KBM-7 (cell line): ENCODE data around the gene OAF.
"Not testable (repeated sequence)": the region's sequence is repeated elsewhere in the genome, so short reads cannot be mapped to it uniquely, and the experiment has no call there.

Experiments
- DNase-seq: peaks from one replicate; pipeline ENCODE4 v3.0.0-alpha.2; 2015
- in situ Hi-C: fragments of 300-500 bp; cut with MboI; formaldehyde crosslinking; loops from 2 replicates; pipeline ENCODE4 v1.14.3; 2020; ENCODE audit warnings: low sequenced_read_pairs, low pct_unique_long_range_greater_than_20kb, mixed read lengths

The OAF gene

DNA sequence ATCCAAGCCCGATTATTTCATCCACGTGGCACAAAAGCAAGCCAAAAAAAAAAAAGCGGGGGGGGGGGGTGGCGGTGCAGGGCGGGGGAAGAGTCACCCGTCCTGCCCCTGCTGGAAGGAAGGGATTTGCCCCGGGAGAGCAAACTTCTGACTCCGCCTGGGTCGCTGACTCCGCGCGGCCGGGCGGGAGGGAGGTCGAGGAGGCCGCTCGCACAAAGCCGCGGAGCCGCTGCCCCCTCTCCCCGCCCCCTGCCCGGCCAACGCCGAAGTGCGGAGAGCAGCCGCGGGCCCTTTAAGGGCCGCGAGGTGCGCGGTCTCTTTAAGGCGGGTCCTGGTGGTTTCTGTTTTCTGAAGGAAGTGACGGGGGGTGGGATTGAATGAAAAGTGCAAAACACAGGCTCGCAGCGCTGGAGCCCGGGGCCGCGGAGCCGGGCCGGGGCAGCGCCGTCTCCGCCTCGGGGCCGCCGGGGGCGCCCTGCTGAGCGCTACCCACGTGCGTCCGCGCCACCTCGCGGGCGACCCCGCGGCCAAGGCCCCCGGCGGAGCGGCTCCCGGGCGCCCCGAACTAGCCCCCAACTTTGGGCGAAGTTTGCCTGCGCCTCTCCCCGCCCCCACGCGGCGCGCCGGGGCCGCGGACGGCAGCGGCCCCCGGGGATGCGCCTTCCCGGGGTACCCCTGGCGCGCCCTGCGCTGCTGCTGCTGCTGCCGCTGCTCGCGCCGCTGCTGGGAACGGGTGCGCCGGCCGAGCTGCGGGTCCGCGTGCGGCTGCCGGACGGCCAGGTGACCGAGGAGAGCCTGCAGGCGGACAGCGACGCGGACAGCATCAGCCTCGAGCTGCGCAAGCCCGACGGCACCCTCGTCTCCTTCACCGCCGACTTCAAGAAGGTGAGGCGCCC lies at the start of gene OAF:
OAF (plus strand) TSS at position 407 of the 896 bp plus-strand sequence; CDS start at position 655, 248 bp downstream.
- peak; percentile 87 for DNase-seq
- in situ Hi-C loops: no loop called here

DNA sequence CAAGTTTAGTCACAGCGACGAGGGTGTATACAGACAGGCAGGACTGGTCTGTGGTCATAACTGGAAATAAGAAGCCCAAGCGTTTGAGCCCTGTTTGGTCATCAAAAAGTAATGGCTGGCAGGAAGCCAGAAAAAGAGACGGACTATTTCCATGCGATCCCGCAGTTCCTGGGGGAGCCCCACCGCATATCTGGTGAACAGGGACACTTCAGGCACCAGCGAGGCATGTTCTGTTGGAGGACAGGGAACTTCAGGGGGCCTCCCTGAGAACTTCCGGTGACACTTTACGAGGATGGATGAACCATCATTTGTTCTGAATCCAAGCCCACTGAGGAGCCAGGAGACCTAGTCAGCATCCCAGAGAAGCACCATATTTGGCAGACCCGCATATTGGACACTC lies 43.2 kb upstream of the OAF start:
- in situ Hi-C loops: no loop called here
- DNase-seq: no peak

DNA sequence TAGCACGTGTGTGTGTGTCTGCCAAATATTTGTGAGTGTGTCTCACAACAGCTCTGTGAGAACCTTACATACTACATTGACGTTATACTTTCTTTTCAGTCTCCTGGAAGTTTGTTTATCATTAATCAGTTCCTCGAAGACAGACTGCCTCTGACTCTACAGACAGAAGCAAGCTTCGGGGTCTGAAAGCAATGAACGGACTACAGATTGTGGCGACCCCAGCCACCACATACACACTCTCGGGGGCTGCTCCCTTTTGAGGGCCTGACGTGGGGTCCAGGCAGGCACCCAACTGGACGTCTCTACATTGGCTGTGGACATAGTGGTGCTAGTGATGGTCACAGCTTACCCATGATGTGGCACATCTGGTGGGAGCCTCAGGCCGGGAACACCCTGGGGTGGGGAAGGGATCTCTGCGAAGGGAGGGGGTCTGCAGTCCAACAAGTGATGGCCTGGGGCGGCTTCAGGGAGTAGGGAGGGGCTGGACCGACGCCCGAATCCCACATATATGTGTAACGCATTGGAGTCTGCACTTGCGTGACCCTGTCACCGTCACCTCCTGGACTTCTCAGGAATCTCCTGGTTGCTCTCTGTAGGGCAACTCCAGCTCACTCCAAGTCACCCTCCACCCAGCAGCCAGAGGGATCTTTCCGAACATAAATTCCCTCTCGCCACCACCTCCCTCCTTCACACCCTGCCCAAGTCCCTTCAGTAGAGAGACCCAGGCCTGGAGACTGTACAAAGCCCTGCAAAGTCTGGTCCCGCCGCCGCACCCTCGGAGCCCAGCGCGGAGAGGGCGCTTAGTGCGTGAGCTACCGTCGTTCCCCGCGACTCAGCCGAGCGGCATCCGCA lies 42.5 kb upstream of the OAF start:
- no peak for DNase-seq
- in situ Hi-C loops: no loop called here

DNA sequence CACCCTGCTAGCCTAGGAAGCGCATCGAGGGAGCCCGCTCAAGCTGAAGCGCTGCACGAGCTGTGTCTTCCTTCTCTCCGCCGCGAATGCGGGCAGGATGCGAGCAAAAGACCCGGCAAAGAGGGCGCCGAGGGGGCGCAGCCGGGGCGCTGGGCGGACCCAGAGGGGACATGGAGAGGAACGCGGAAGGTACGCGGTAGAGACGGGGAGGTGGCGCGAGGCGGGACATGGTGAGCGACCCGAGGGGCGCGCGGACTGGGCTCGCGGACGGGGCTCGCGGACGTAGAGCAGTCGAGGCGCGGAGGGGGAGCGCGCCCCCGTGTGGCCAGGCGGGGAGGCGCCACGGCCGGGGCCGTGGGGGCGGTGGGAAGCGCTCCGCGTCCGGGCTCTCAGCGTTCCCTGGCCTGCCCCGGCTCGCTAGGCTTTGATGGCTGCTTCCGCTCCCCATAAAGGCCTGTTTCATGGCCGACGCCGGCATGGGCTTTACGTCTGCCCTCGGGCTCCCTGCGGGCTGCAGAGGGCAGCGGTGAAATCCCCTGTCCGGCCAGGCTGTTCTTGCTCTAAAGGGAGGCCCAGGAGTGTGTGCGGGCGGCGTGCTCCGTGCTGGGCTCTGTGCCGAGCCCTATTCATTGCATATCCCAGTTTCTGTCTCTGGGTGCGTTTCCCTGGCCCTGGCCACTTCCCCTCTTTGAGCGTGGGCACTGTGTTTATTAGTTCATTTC lies 41.7 kb upstream of the OAF start:
- DNase-seq: peak; percentile 72

DNA sequence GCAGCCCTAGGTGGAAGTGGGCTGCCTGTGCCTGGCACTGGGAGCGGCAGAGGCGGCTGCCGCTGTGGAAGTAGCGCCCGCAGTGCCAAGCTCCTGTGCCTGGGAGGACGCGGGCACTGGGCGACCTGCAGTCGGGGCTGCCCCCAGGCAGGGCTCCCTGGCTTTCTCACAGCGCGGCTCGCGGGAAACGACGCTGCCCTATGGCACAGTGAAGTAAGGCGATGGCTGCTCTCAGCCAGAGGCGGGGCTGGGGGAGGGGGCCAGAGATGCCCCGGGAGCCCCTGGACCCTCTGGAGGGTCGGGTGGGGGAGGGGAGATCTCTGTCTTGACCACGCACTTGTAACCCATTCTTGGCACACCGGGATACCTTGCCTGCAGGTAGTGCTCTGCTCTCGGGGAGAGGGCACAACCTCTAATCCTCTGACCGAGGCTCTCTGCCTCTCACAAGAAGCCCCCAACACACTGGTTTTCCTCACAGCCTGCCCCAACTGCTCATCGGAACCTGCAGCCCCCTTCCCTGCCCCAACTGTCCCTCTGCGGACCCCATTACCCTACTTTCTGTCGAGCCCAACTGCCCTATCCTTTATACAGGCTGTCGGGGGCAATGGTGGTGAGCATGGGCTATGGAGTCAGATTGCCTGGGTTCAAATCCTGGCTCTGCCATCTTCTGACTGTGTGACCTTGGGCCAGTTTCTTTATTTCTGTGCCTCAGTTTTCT lies 40.7 kb upstream of the OAF start:
- no peak for DNase-seq
- in situ Hi-C loops: loop anchor here (10.0 kb wide), 2 partner anchors 55 to 125 kb away; no protein-coding TSS in a partner anchor

More for the DNA sequence above, 41.7 kb upstream of the OAF start:
- in situ Hi-C loops: no loop called here

DNA sequence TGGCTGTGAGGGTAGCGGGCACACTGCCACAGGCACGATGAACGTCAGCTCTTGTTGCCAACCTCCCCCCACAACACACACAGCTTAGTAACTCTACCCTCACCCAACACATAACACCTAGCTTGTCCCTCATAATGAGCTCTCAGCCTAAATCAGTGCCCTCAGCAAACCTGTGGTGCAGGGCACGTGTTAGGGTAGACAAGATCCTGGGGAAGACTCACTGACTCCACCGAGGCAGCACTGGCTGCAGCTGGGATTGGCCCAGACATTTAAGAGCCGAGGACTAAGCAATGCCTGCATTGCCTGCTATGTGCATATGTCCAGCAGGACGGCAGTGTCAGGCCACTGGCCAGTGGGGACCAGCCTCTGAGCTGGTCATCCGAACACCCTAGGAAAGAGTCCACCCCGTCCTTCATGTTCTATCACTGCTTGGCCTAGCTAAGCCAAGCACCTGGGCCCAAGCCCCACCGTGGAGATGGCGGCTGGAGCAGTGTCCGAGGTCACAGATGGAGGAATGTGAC lies 40.0 kb upstream of the OAF start:
- in situ Hi-C loops: loop anchor here (10.0 kb wide), 2 partner anchors 54 to 124 kb away; no protein-coding TSS in a partner anchor
- no peak for DNase-seq

DNA sequence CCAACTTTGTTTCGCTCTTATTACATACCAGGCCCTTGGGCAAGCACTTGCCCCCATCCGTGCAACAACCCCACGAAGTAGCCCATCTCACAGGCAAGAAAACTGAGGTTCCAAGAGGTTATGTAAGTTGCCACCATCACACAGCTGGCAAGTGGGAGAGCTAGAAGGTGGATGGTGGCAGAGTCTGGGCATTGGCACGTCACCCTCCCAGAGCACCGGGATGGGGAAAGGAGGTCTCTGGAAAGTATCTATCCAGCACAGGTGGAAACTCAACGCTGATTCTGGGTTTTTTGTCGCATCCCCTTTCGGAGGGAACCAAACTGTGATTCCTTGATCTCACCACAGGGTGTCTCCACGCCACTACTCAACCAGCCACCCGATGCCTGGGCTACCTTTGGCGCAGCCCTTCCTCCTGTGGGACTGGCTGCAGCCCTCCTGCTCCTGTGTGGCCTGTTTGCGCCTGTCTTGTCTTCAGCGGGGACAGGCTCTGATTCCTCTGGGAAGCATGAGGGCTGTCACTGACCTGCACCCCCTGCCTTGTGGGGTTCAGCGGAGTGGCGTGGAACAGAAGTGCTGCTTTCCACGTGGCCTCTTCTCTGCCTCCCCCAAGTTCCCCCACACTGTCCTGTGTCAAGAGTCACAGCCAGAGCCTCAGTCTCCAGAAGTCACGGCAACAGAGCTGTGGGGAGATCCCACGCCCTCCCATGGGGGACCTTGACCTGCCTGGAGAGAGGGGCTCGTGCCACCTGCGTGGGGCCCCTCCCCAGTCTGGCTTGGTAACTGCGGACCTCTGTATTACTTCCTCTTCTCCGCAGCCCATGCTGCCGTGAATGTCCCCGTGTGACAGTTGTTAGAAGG lies 38.5 kb upstream of the OAF start:
- DNase-seq: peak; percentile 78
- in situ Hi-C loops: loop anchor here (10.0 kb wide), 2 partner anchors 53 to 123 kb away; no protein-coding TSS in a partner anchor

DNA sequence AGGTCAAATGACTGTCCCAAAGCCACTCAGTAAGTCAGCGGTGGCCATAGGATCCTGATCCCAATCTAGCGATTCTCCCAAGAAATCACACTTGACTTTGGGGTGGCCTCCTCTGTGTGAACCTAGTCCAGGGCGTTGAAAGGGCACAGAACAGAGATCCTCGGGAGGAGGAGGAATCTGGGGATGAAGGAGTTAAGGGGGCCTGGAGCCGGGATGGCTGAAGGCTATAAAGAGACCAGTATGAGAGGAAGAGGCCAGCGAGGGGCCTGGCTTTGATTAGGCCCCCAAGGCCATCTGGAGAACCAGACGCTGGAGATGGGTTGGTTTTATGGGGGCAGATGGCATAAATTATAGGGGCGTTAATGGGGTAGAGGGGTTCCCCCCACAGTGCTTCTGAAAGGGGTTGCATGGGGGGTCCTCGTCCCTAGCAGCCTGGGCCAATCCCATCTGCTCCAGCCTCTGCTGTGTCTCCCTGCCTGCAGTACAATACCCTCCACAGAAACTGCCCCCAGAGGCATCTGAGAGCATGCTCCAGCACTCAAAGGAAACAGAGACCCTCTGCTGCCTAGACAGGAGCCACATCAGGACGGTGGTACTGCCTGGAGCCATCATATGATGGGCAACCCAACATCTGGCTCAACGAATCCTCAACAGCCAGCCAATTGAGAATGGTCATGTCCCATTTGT lies 37.7 kb upstream of the OAF start:
- DNase-seq: no peak
- in situ Hi-C loops: loop anchor here (10.0 kb wide), 2 partner anchors 52 to 122 kb away; no protein-coding TSS in a partner anchor

DNA sequence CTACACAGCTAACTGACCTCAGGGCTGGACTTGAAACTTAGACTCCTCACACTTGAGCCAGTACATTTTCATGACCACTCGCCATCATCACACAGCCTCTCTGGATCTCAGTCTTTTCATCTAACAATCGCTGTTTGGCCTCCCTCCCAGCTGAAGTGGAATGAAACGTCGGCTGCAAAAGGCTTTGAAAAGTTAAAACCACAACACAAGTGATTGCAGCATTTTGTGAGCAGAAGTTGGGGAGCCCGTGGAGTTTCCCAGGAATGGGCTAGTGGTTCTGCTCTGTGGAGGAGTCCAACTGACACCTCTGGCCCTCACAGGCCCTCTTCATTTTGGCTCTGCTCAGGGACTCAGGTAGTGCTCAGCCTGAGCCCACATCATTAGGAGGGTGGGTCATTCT lies 37.0 kb upstream of the OAF start:
- in situ Hi-C loops: loop anchor here (10.0 kb wide), 2 partner anchors 51 to 121 kb away; no protein-coding TSS in a partner anchor
- no peak for DNase-seq

DNA sequence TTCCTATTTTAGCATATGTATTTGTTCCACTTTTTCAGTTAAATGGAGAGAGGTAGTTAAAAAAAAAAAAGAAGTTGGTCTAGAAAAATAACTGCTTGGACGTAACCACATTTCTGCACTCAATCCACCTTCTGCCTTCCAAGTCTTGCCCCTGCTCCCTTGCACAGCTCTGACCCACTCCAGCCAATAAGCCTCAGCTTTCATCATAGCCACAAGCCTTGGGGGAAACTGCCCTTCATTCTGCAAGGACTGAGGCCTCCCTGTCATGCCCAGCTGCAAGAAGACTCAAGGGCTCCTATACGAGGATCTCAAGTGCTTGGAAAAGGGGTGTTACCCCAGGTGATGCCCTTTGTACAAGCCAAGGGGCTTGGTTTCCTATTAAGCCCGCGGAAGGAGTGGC lies 36.0 kb upstream of the OAF start:
- DNase-seq: no peak
- in situ Hi-C loops: loop anchor here (10.0 kb wide), 2 partner anchors 50 to 120 kb away; no protein-coding TSS in a partner anchor

DNA sequence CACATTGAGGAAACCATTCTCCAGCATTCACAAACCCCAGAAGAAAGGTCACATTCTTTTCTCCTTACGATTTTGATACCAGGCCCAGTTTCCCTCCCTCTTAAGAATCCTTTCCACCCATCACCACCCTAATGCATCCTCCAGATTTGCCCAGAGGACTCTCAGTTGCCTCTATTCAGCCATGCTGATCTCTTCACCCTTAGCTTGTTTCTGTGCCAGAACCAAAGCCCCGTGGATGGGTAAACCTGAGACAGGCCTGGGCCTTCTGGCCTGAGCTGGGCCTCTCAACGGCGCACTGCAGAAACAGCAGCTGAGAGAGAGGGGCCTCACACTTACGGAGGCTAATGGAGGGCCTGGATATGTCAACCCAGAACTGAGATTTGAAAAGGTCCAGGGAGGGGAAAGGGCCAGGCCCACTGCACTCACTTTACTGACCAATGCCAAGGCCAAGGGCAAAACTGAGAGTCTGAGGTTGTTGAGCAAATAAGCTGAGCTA lies 32.2 kb upstream of the OAF start:
- in situ Hi-C loops: loop anchor here (10.0 kb wide), 2 partner anchors 46 to 116 kb away; no protein-coding TSS in a partner anchor

DNA sequence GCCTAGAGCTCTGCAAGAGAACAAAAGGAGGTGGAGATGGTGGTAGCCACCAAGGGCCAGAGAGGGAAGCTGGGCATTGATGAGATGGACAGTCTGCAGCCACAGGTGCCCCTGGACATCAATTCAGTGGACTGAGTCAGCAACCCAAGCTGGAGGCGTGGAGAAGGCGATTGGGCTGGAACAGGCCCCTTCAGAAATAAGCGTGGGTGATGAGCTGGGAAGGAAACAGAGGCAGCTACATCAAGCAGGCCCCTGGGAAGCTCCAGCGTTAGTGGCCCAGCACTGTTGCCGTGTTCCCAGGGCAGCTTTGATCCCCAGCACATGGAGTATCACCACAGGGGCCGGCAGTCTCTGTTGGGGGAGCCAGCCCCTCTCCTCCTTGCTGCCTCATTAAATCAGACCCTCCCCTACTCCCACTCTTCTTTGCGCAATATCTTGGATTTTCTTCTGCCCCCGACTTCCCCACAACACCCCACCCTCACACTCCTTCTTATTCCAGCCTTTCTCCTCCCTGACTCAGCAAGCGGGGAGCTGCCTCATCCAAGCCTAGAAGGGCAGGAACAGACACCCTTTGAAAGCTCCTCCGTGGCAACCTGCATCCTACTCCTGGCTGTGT lies 31.7 kb upstream of the OAF start:
- no peak for DNase-seq
- in situ Hi-C loops: loop anchor here (10.0 kb wide), 2 partner anchors 46 to 116 kb away; no protein-coding TSS in a partner anchor

More for the DNA sequence above, 32.2 kb upstream of the OAF start:
- DNase-seq: no peak

DNA sequence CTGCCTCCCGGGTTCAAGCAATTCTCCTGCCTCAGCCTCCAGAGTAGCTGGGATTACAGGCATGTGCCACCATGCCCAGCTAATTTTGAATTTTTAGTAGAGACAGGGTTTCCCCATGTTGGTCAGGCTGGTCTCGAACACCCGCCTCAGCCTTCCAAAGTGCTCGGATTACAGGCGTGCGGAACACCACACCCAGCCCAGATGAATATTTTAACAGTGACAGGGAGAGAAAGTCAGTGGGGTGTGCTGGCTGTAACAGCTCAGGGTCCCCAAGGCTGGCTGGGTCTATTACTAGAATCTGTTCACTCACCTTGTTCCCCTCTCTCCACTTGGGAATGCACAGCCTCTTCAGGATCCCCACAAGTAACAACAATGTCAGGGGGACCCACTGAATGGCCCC lies 30.8 kb upstream of the OAF start:
- in situ Hi-C loops, DNase-seq: not testable (repeated sequence)

DNA sequence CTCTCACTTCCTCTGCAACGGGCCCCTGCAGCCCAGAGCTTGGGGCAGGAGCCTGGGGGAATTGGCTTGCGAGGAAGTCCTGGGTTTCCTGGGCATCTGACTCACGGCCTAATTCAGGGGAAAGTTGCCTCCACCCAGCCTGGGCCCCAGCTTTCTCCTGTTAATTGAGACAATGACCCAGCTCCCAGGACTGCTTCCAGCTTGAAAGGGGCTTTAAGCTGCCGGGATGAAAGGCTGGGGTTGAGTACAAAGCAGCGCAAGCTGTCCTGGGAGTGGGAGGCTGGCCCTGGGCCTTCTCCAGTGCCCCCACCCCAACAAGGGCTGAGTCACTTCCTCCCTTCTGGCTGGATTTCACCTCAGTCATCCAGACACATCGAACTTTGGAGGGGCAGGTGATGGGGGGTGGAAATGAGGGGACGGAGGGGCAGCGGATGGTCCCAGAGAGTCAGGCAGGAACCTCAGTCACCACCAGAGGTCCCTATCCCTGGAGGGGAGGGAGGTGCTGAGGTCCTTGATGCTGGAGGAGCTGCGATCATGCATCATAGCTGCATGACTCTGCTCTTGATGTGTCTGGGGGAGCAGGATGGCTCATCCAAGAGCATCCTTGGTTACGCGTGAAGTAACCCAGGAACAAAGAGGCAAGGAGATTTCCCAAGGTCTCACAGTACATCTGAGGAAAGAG lies 30.1 kb upstream of the OAF start:
- DNase-seq: no peak
- in situ Hi-C loops: no loop called here

DNA sequence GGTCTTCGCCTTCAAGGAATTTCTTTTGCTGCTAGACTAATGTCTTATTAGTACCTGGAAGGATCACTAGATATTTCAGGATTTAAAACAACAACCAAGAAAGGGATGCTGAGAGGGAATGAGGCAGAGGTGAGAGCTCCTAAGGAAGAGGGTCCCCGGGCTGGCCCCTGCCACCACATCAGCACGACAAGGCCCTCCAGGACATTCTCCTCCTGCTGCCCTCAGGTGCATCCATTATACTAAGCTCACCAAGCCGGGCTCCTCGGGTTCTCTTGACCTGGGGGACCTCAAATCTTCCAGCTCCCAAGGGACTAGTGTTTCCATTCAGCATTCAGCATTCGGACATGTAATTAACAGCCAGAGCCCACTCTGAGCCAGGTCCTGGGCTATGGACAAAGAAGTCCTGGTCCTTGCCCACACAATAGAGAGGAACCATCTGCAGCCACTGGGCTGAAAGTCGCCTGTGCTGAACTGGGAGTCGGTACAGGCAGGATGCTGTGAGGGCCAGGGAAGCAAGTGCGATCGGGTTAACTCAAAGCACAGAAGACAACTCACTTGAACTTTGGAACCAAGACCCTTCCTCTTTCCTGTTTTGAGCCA lies 29.4 kb upstream of the OAF start:
- DNase-seq: no peak
- in situ Hi-C loops: no loop called here
